WTC11 (cell line): ENCODE measurements around the gene LRRC63. TPM values are rescaled to one million over a fixed set of nuclear protein-coding genes. Genes with fewer than 3 reads are reported as not detected.
"Not testable (repeated sequence)": the region's sequence is repeated elsewhere in the genome, so short reads cannot be mapped to it uniquely, and the experiment has no call there.

Experiments
- ATAC-seq: fragments of 200-7000 bp; cut with Tn5 transposase; 2 replicates; pipeline ENCODE4 v1.10.0; 2021; ENCODE audit warnings: mild to moderate bottlenecking, moderate library complexity
- CTCF ChIA-PET: fragments of 300-600 bp; sonication (Branson Sonifier 250); formaldehyde crosslinking; loops from one replicate; lab custom pipeline; 2021; ENCODE audit warnings: antibody characterized with exemption; lab: Charles Lee
- POLR2A ChIA-PET: fragments of 350-600 bp; sonication (Branson Sonifier 250); formaldehyde crosslinking; loops from one replicate; lab custom pipeline; 2021; ENCODE audit warnings: antibody characterized with exemption; lab: Charles Lee
- DNase-seq: peaks from one replicate; pipeline ENCODE4 v3.0.0; 2021; ENCODE audit warnings: low spot score
- H3K27ac Mint-ChIP-seq: 2 replicates; pipeline ENCODE4 v1.8.0; 2021; ENCODE audit warnings: mixed read lengths
- H3K27me3 Mint-ChIP-seq: 2 replicates; pipeline ENCODE4 v1.8.0; 2021; ENCODE audit warnings: low read depth, mild to moderate bottlenecking, moderate library complexity, mixed read lengths
- H3K36me3 Mint-ChIP-seq: 2 replicates; pipeline ENCODE4 v1.8.0; 2021; ENCODE audit warnings: mixed read lengths
- H3K4me1 Mint-ChIP-seq: 2 replicates; pipeline ENCODE4 v1.8.0; 2022; ENCODE audit warnings: mixed read lengths
- H3K4me3 Mint-ChIP-seq: 2 replicates; pipeline ENCODE4 v1.8.0; 2021; ENCODE audit warnings: mild to moderate bottlenecking, moderate library complexity, mixed read lengths
- H3K9me3 Mint-ChIP-seq: 2 replicates; pipeline ENCODE4 v1.8.0; 2021; ENCODE audit warnings: mixed read lengths
- ESRRA ChIP-seq: sonication (generic); formaldehyde crosslinking; IDR thresholded peaks from 2 replicates; pipeline ENCODE4 v1.8.1; 2022; ENCODE audit warnings: mild to moderate bottlenecking, missing genetic modification reagents, borderline replicate concordance
- NR1H2 ChIP-seq: sonication (generic); formaldehyde crosslinking; IDR thresholded peaks from 2 replicates; pipeline ENCODE4 v1.9.0; 2021; ENCODE audit warnings: mild to moderate bottlenecking, moderate library complexity, missing genetic modification reagents
- NR2C2 ChIP-seq: sonication (generic); formaldehyde crosslinking; IDR thresholded peaks from 2 replicates; pipeline ENCODE4 v1.8.0; 2022; ENCODE audit warnings: mild to moderate bottlenecking, missing genetic modification reagents
- SOX15 ChIP-seq: fragments of 250-450 bp; sonication (Bioruptor Pico); IDR thresholded peaks from 2 replicates; pipeline ENCODE4 v1.9.0; 2021; ENCODE audit warnings: mild to moderate bottlenecking
- SP1 ChIP-seq: sonication (generic); formaldehyde crosslinking; conservative IDR thresholded peaks from 2 replicates; pipeline ENCODE4 v1.8.1; 2022; ENCODE audit warnings: missing genetic modification reagents
- TEAD4 ChIP-seq: sonication (generic); formaldehyde crosslinking; IDR thresholded peaks from 2 replicates; pipeline ENCODE4 v1.8.0; 2022; ENCODE audit warnings: mild to moderate bottlenecking, missing genetic modification reagents
- TP53 ChIP-seq: sonication (generic); formaldehyde crosslinking; IDR thresholded peaks from 2 replicates; pipeline ENCODE4 v1.8.1; 2023; ENCODE audit warnings: mild to moderate bottlenecking, missing genetic modification reagents
- ZNF121 ChIP-seq: sonication (generic); formaldehyde crosslinking; IDR thresholded peaks from 2 replicates; pipeline ENCODE4 v1.8.0; 2023; ENCODE audit warnings: missing genetic modification reagents
- ZNF232 ChIP-seq: sonication (generic); formaldehyde crosslinking; IDR thresholded peaks from 2 replicates; pipeline ENCODE4 v1.8.0; 2022; ENCODE audit warnings: mild to moderate bottlenecking, missing genetic modification reagents
- ZNF423 ChIP-seq: fragments of 250-450 bp; sonication (Bioruptor Pico); IDR thresholded peaks from 2 replicates; pipeline ENCODE4 v2.1.2; 2022; ENCODE audit warnings: mild to moderate bottlenecking, moderate library complexity
- total RNA-seq: library from RNA; stranded (reverse); gene quantifications from 3 replicates; pipeline ENCODE4 v1.2.3, GENCODE V29; 2021
- TF ChIP-seq, protein P1 (sequence below): fragments of 200-600 bp; IDR thresholded peaks from 2 replicates; pipeline ENCODE4 v1.8.0; 2022; ENCODE audit warnings: antibody characterized with exemption
- TF ChIP-seq, protein P2 (sequence below): sonication (generic); formaldehyde crosslinking; IDR thresholded peaks from 2 replicates; pipeline ENCODE4 v1.8.0; 2023; ENCODE audit warnings: mild to moderate bottlenecking, missing genetic modification reagents
- TF ChIP-seq, protein P3 (sequence below): sonication (generic); formaldehyde crosslinking; IDR thresholded peaks from 2 replicates; pipeline ENCODE4 v1.8.0; 2023; ENCODE audit warnings: missing genetic modification reagents
- TF ChIP-seq, protein P4 (sequence below): sonication (generic); formaldehyde crosslinking; IDR thresholded peaks from 2 replicates; pipeline ENCODE4 v1.8.1; 2023; ENCODE audit warnings: mild to moderate bottlenecking, missing genetic modification reagents, borderline replicate concordance
- TF ChIP-seq, protein P5 (sequence below): sonication (generic); formaldehyde crosslinking; IDR thresholded peaks from 2 replicates; pipeline ENCODE4 v1.8.1; 2022; ENCODE audit warnings: missing genetic modification reagents, borderline replicate concordance
- TF ChIP-seq, protein P6 (sequence below): sonication (generic); formaldehyde crosslinking; IDR thresholded peaks from 2 replicates; pipeline ENCODE4 v1.8.0; 2022; ENCODE audit warnings: mild to moderate bottlenecking, missing genetic modification reagents
- TF ChIP-seq, protein P7 (sequence below): fragments of 250-450 bp; sonication (Bioruptor Pico); IDR thresholded peaks from 2 replicates; pipeline ENCODE4 v2.1.2; 2022; ENCODE audit warnings: mild to moderate bottlenecking, moderate library complexity

The LRRC63 gene
- total RNA-seq, 1 experiment from 2014 or later, result not detected

DNA sequence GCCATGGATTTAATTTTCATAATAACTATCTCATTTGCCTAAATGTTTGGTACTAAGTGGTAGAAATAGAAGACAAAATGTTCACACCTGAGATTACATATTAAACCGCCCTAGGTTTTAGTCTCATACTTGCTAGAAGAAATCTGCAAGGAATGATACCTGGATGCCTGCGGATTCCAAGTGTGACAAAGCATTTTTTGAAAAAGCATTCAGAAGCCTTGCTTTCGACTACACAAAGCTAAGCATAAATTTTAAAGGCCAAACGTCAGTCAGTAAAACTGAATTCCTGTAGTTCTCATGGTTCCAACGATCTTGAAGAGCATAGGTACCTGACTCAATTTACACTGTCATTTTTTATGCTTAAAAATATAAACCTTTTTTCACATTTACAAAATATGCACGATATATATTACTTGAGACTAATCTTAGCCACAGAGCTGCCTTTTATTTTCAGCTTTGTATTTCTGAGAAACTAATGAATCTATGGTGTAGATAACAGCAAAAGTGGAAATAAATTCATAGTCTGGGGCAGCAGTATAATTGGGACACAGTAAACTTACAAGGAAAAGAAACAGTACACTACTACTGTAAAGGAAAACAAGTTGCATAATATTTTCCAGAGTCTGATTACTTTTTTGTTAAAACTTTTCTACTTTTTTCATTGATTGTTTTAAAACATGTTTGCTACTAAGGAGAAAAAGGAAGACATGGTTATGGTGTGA is 1.2 kb upstream of the LRRC63 start:
- DNase-seq (no peak), ATAC-seq (no peak)
- no peaks in the 10 kb centered on the region for H3K9me3 Mint-ChIP-seq
- TF ChIP-seq, protein P1, sequence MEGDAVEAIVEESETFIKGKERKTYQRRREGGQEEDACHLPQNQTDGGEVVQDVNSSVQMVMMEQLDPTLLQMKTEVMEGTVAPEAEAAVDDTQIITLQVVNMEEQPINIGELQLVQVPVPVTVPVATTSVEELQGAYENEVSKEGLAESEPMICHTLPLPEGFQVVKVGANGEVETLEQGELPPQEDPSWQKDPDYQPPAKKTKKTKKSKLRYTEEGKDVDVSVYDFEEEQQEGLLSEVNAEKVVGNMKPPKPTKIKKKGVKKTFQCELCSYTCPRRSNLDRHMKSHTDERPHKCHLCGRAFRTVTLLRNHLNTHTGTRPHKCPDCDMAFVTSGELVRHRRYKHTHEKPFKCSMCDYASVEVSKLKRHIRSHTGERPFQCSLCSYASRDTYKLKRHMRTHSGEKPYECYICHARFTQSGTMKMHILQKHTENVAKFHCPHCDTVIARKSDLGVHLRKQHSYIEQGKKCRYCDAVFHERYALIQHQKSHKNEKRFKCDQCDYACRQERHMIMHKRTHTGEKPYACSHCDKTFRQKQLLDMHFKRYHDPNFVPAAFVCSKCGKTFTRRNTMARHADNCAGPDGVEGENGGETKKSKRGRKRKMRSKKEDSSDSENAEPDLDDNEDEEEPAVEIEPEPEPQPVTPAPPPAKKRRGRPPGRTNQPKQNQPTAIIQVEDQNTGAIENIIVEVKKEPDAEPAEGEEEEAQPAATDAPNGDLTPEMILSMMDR, result no peak
- no peak for TF ChIP-seq TP53
- no peak for TF ChIP-seq ZNF121
- TF ChIP-seq NR2C2, result no peak
- TF ChIP-seq, protein P2, sequence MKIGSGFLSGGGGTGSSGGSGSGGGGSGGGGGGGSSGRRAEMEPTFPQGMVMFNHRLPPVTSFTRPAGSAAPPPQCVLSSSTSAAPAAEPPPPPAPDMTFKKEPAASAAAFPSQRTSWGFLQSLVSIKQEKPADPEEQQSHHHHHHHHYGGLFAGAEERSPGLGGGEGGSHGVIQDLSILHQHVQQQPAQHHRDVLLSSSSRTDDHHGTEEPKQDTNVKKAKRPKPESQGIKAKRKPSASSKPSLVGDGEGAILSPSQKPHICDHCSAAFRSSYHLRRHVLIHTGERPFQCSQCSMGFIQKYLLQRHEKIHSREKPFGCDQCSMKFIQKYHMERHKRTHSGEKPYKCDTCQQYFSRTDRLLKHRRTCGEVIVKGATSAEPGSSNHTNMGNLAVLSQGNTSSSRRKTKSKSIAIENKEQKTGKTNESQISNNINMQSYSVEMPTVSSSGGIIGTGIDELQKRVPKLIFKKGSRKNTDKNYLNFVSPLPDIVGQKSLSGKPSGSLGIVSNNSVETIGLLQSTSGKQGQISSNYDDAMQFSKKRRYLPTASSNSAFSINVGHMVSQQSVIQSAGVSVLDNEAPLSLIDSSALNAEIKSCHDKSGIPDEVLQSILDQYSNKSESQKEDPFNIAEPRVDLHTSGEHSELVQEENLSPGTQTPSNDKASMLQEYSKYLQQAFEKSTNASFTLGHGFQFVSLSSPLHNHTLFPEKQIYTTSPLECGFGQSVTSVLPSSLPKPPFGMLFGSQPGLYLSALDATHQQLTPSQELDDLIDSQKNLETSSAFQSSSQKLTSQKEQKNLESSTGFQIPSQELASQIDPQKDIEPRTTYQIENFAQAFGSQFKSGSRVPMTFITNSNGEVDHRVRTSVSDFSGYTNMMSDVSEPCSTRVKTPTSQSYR (CRISPR knock-in tag), result no peak
- TF ChIP-seq, protein P3, sequence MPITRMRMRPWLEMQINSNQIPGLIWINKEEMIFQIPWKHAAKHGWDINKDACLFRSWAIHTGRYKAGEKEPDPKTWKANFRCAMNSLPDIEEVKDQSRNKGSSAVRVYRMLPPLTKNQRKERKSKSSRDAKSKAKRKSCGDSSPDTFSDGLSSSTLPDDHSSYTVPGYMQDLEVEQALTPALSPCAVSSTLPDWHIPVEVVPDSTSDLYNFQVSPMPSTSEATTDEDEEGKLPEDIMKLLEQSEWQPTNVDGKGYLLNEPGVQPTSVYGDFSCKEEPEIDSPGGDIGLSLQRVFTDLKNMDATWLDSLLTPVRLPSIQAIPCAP (CRISPR knock-in tag), result no peak
- TF ChIP-seq, protein P4, sequence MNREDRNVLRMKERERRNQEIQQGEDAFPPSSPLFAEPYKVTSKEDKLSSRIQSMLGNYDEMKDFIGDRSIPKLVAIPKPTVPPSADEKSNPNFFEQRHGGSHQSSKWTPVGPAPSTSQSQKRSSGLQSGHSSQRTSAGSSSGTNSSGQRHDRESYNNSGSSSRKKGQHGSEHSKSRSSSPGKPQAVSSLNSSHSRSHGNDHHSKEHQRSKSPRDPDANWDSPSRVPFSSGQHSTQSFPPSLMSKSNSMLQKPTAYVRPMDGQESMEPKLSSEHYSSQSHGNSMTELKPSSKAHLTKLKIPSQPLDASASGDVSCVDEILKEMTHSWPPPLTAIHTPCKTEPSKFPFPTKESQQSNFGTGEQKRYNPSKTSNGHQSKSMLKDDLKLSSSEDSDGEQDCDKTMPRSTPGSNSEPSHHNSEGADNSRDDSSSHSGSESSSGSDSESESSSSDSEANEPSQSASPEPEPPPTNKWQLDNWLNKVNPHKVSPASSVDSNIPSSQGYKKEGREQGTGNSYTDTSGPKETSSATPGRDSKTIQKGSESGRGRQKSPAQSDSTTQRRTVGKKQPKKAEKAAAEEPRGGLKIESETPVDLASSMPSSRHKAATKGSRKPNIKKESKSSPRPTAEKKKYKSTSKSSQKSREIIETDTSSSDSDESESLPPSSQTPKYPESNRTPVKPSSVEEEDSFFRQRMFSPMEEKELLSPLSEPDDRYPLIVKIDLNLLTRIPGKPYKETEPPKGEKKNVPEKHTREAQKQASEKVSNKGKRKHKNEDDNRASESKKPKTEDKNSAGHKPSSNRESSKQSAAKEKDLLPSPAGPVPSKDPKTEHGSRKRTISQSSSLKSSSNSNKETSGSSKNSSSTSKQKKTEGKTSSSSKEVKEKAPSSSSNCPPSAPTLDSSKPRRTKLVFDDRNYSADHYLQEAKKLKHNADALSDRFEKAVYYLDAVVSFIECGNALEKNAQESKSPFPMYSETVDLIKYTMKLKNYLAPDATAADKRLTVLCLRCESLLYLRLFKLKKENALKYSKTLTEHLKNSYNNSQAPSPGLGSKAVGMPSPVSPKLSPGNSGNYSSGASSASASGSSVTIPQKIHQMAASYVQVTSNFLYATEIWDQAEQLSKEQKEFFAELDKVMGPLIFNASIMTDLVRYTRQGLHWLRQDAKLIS (CRISPR knock-in tag), result no peak
- peaks cover 25% of the 10 kb centered on the region for H3K27me3 Mint-ChIP-seq
- peak overlapping the region; percentile 59; the same call in 1 of the 2 replicates for H3K4me3 Mint-ChIP-seq
- CTCF ChIA-PET, result interaction anchor here (0.9 kb wide), 1 partner anchor 111 kb away, joined by 3 read pairs; no protein-coding TSS in a partner anchor
- H3K36me3 Mint-ChIP-seq, result no peaks in the 10 kb centered on the region
- no peak overlapping the region for H3K27ac Mint-ChIP-seq
- peaks cover 12% of the 10 kb centered on the region for H3K4me1 Mint-ChIP-seq
- POLR2A ChIA-PET, result no interaction called here

DNA sequence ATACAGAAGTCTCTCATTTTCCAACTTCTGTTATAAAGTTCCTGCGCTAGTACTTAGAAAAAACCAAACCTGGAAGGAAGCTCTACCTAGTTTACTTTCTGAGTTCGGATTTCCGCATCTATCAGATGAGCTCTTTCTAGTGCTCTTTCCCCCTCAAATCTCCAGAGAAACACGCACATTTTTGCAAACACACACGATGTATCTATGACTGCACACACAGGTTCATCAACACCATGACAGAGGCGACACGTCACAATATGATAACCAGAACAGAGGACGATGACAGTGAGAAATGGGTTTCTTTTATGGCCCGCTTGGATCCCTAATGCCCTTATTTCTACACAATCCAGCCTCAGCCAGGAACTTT is 629 bp upstream of the LRRC63 start:
- POLR2A ChIA-PET, result no interaction called here
- Mint-ChIP-seq H3K9me3 (no peaks in the 10 kb centered on the region), H3K27me3 (peaks cover 25% of the 10 kb centered on the region), H3K36me3 (no peaks in the 10 kb centered on the region), H3K4me3 (peak overlapping the region; percentile 59)
- CTCF ChIA-PET, result interaction anchor here (0.9 kb wide), 1 partner anchor 110 kb away, joined by 3 read pairs; no protein-coding TSS in a partner anchor
- no peak for DNase-seq
- TF ChIP-seq, protein P5, sequence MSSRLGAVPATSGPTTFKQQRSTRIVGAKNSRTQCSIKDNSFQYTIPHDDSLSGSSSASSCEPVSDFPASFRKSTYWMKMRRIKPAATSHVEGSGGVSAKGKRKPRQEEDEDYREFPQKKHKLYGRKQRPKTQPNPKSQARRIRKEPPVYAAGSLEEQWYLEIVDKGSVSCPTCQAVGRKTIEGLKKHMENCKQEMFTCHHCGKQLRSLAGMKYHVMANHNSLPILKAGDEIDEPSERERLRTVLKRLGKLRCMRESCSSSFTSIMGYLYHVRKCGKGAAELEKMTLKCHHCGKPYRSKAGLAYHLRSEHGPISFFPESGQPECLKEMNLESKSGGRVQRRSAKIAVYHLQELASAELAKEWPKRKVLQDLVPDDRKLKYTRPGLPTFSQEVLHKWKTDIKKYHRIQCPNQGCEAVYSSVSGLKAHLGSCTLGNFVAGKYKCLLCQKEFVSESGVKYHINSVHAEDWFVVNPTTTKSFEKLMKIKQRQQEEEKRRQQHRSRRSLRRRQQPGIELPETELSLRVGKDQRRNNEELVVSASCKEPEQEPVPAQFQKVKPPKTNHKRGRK (CRISPR knock-in tag), result no peak
- TF ChIP-seq, all 79 proteins: peak for 0
- H3K4me1 Mint-ChIP-seq, result peaks cover 12% of the 10 kb centered on the region
- no peak for ATAC-seq
- H3K27ac Mint-ChIP-seq, result no peak overlapping the region

DNA sequence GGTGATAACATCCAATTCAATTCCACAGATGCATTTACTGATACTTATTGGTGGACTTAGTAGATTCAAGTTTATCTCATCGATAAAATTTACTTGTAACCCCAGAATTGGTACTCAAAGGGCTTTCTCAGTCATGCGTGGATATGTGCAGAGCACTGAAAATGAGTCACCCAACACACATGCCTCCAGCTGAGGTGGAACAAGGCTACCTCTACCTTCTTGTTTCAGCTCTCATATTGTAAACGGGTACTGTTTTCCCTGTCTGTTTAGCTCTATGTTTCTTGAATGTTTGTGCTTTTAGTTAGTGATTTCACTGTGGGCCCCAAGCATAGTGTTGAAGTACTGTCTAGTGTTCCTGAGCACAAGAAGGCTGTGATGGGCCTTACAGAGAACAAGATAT is 1.5 kb downstream of the LRRC63 start:
- peaks cover 27% of the 10 kb centered on the region for H3K27me3 Mint-ChIP-seq
- ChIA-PET CTCF (no interaction called here), POLR2A (no interaction called here)
- no peak for DNase-seq
- no peak overlapping the region for H3K4me3 Mint-ChIP-seq
- ATAC-seq, result no peak
- no peaks in the 10 kb centered on the region for H3K36me3 Mint-ChIP-seq
- H3K9me3 Mint-ChIP-seq, result no peaks in the 10 kb centered on the region
- H3K4me1 Mint-ChIP-seq, result peaks cover 5% of the 10 kb centered on the region
- no peak overlapping the region for H3K27ac Mint-ChIP-seq
- TF ChIP-seq ESRRA (CRISPR knock-in tag), result no peak
- TF ChIP-seq, protein P6, sequence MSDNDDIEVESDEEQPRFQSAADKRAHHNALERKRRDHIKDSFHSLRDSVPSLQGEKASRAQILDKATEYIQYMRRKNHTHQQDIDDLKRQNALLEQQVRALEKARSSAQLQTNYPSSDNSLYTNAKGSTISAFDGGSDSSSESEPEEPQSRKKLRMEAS (CRISPR knock-in tag), result no peak
- TF ChIP-seq NR1H2, result no peak
- no peak for TF ChIP-seq ZNF423 (CRISPR knock-in tag)
- no peak for TF ChIP-seq ZNF232 (CRISPR knock-in tag)
- no peak for TF ChIP-seq SOX15 (CRISPR knock-in tag)
- TF ChIP-seq, protein P7, sequence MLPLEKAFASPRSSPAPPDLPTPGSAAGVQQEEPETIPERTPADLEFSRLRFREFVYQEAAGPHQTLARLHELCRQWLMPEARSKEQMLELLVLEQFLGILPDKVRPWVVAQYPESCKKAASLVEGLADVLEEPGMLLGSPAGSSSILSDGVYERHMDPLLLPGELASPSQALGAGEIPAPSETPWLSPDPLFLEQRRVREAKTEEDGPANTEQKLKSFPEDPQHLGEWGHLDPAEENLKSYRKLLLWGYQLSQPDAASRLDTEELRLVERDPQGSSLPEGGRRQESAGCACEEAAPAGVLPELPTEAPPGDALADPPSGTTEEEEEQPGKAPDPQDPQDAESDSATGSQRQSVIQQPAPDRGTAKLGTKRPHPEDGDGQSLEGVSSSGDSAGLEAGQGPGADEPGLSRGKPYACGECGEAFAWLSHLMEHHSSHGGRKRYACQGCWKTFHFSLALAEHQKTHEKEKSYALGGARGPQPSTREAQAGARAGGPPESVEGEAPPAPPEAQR (CRISPR knock-in tag), result no peak
- TF ChIP-seq TEAD4, result no peak
- TF ChIP-seq SP1 (CRISPR knock-in tag), result no peak

DNA sequence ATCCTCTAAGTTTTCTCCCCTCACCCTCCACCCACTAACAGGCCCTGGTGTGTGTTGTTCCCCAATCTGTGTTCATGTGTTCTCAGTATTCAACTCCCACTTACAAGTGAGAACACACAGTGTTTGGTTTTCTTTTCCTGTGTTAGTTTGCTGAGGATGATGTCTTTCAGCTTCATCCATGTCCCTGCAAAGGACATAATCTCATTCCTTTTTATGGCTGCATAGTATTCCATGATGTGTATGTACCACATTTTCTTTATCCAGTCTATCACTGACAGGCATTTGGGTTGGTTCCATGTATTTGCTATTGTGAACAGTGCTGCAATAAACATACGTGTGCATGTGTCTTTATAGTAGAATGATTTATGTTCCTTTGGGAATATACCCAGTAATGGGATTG is 3.0 kb downstream of the LRRC63 start:
- H3K27me3 Mint-ChIP-seq, result peaks cover 27% of the 10 kb centered on the region
- ATAC-seq, H3K4me1 Mint-ChIP-seq, H3K27ac Mint-ChIP-seq, H3K4me3 Mint-ChIP-seq, CTCF ChIA-PET, DNase-seq, POLR2A ChIA-PET, H3K36me3 Mint-ChIP-seq, H3K9me3 Mint-ChIP-seq: not testable (repeated sequence)
